ENCODE results near the gene POLG.

The POLG gene

GRCh38 chr15:89362203-89363101 is 27.8 kb upstream of the POLG start (continued):
- TF ChIP-seq, protein P1, sequence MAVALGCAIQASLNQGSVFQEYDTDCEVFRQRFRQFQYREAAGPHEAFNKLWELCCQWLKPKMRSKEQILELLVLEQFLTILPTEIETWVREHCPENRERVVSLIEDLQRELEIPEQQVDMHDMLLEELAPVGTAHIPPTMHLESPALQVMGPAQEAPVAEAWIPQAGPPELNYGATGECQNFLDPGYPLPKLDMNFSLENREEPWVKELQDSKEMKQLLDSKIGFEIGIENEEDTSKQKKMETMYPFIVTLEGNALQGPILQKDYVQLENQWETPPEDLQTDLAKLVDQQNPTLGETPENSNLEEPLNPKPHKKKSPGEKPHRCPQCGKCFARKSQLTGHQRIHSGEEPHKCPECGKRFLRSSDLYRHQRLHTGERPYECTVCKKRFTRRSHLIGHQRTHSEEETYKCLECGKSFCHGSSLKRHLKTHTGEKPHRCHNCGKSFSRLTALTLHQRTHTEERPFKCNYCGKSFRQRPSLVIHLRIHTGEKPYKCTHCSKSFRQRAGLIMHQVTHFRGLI (tag by site-specific recombination; IDR thresholded peaks at IDR 0.05), result no peak
- TF ChIP-seq GLI4 (tag by site-specific recombination; IDR thresholded peaks at IDR 0.05) (0 out of 2 replicates have a peak, but pooled peaks have one; percentile 18), ZNF350 (tag by site-specific recombination; IDR thresholded peaks at IDR 0.05) (no peak), ZNF510 (tag by site-specific recombination; IDR thresholded peaks at IDR 0.05; ENCODE audit: insufficient replicate concordance) (no peak), ZNF157 (tag by site-specific recombination; IDR thresholded peaks at IDR 0.05) (no peak), ZNF76 (tag by site-specific recombination; IDR thresholded peaks at IDR 0.05; ENCODE audit: borderline replicate concordance, low read depth) (no peak), ZNF211 (tag by site-specific recombination; IDR thresholded peaks at IDR 0.05; ENCODE audit: low read depth) (no peak), ZNF114 (tag by site-specific recombination; IDR thresholded peaks at IDR 0.05) (no peak), ZNF133 (tag by site-specific recombination; IDR thresholded peaks at IDR 0.05) (no peak), ZBTB17 (tag by site-specific recombination; IDR thresholded peaks at IDR 0.05) (no peak), KLF8 (tag by site-specific recombination; IDR thresholded peaks at IDR 0.05) (peak; percentile 21; the same call in 1 of the 2 replicates), ZSCAN23 (tag by site-specific recombination; IDR thresholded peaks at IDR 0.05) (no peak), ZNF362 (tag by site-specific recombination; IDR thresholded peaks at IDR 0.05) (no peak), KLF10 (tag by site-specific recombination; IDR thresholded peaks at IDR 0.05) (peak; percentile 30; the same call in 1 of the 2 replicates), ZFHX2 (tag by site-specific recombination; conservative IDR thresholded peaks at IDR 0.05) (peak; percentile 68), ZNF561 (tag by site-specific recombination; IDR thresholded peaks at IDR 0.05; ENCODE audit: borderline replicate concordance) (peak; percentile 68; the same call in 1 of the 2 replicates), GFI1B (tag by site-specific recombination; IDR thresholded peaks at IDR 0.05) (no peak), ZNF585B (tag by site-specific recombination; IDR thresholded peaks at IDR 0.05) (no peak), SETDB1 (IDR thresholded peaks at IDR 0.05; ENCODE audit: insufficient read length, low read length) (no peak), GLIS1 (tag by site-specific recombination; IDR thresholded peaks at IDR 0.05) (peak; percentile 77), ZFP37 (tag by site-specific recombination; IDR thresholded peaks at IDR 0.05) (no peak), ZSCAN4 (tag by site-specific recombination; IDR thresholded peaks at IDR 0.05) (no peak), ZBTB26 (tag by site-specific recombination; optimal IDR thresholded peaks at IDR 0.05) (peak; percentile 73), ZNF624 (tag by site-specific recombination; IDR thresholded peaks at IDR 0.05) (no peak)
- TF ChIP-seq, protein P2, sequence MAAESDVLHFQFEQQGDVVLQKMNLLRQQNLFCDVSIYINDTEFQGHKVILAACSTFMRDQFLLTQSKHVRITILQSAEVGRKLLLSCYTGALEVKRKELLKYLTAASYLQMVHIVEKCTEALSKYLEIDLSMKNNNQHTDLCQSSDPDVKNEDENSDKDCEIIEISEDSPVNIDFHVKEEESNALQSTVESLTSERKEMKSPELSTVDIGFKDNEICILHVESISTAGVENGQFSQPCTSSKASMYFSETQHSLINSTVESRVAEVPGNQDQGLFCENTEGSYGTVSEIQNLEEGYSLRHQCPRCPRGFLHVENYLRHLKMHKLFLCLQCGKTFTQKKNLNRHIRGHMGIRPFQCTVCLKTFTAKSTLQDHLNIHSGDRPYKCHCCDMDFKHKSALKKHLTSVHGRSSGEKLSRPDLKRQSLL (tag by site-specific recombination; IDR thresholded peaks at IDR 0.05), result no peak
- TF ChIP-seq, protein P3, sequence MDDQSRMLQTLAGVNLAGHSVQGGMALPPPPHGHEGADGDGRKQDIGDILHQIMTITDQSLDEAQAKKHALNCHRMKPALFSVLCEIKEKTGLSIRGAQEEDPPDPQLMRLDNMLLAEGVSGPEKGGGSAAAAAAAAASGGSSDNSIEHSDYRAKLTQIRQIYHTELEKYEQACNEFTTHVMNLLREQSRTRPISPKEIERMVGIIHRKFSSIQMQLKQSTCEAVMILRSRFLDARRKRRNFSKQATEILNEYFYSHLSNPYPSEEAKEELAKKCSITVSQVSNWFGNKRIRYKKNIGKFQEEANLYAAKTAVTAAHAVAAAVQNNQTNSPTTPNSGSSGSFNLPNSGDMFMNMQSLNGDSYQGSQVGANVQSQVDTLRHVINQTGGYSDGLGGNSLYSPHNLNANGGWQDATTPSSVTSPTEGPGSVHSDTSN (CRISPR knock-in tag; IDR thresholded peaks at IDR 0.05), result no peak
- TF ChIP-seq, protein P4, sequence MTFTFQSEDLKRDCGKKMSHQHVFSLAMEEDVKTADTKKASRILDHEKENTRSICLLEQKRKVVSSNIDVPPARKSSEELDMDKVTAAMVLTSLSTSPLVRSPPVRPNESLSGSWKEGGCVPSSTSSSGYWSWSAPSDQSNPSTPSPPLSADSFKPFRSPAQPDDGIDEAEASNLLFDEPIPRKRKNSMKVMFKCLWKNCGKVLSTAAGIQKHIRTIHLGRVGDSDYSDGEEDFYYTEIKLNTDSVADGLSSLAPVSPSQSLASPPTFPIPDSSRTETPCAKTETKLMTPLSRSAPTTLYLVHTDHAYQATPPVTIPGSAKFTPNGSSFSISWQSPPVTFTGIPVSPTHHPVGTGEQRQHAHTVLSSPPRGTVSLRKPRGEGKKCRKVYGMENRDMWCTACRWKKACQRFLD (tag by site-specific recombination; IDR thresholded peaks at IDR 0.05), result no peak
- TF ChIP-seq, protein P5, sequence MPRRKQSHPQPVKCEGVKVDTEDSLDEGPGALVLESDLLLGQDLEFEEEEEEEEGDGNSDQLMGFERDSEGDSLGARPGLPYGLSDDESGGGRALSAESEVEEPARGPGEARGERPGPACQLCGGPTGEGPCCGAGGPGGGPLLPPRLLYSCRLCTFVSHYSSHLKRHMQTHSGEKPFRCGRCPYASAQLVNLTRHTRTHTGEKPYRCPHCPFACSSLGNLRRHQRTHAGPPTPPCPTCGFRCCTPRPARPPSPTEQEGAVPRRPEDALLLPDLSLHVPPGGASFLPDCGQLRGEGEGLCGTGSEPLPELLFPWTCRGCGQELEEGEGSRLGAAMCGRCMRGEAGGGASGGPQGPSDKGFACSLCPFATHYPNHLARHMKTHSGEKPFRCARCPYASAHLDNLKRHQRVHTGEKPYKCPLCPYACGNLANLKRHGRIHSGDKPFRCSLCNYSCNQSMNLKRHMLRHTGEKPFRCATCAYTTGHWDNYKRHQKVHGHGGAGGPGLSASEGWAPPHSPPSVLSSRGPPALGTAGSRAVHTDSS (tag by site-specific recombination; IDR thresholded peaks at IDR 0.05), result no peak
